ENCODE data around the gene GOLPH3.
"Not testable (repeated sequence)": the region's sequence is repeated elsewhere in the genome, so short reads cannot be mapped to it uniquely, and the experiment has no call there.

GOLPH3 gene

GRCh38 chr5:32096891-32097595 lies 77.1 kb downstream of the GOLPH3 start:
- peak; percentile 34 for DNase-seq

GRCh38 chr5:32095261-32095671 lies 78.9 kb downstream of the GOLPH3 start:
- no peak for DNase-seq

- DNase-seq: no peak
These were observed 79.4 kb downstream of the GOLPH3 start for GRCh38 chr5:32094691-32095090.

GRCh38 chr5:32092938-32093812 lies 80.9 kb downstream of the GOLPH3 start:
- peak; percentile 78 for DNase-seq

- no peak for DNase-seq
These were observed 83.4 kb downstream of the GOLPH3 start for GRCh38 chr5:32090755-32091128.

GRCh38 chr5:32090026-32090754 lies 83.9 kb downstream of the GOLPH3 start:
- no peak for DNase-seq

- DNase-seq: no peak
These were observed 84.7 kb downstream of the GOLPH3 start for GRCh38 chr5:32089146-32090000.

GRCh38 chr5:32088214-32088613 lies 85.9 kb downstream of the GOLPH3 start:
- DNase-seq: no peak

GRCh38 chr5:32087086-32088082 lies 86.7 kb downstream of the GOLPH3 start:
- no peak for DNase-seq

GRCh38 chr5:32083981-32084430 lies 90.1 kb downstream of the GOLPH3 start:
- DNase-seq: no peak

- DNase-seq: no peak
These were observed 91.4 kb downstream of the GOLPH3 start for GRCh38 chr5:32082701-32083100.

- DNase-seq: not testable (repeated sequence)
These were observed 93.6 kb downstream of the GOLPH3 start for GRCh38 chr5:32080565-32080964.

GRCh38 chr5:32078855-32079254 lies 95.3 kb downstream of the GOLPH3 start:
- DNase-seq: not testable (repeated sequence)

- peak; percentile 60 for DNase-seq
These were observed 97.1 kb downstream of the GOLPH3 start for GRCh38 chr5:32076699-32077695.
